Mucosa of descending colon (tissue), 3 donors: ENCODE data around the gene L2HGDH. TPM values are rescaled to one million over a fixed set of nuclear protein-coding genes. Genes with fewer than 3 reads are reported as not detected.

Source experiments
- ATAC-seq: fragments of 200-7000 bp; cut with Tn5 transposase; one replicate; pipeline ENCODE4 v1.9.1; 2020; ENCODE audit warnings: mild to moderate bottlenecking, moderate library complexity
- DNase-seq, 3 donors: peaks; one replicate each; pipeline ENCODE4 v3.0.0-alpha.2; 2020
- H3K36me3 ChIP-seq: fragments of 200-600 bp; one replicate; pipeline ENCODE4 v1.8.0; 2021; ENCODE audit warnings: low read depth, mild to moderate bottlenecking
- H3K4me1 ChIP-seq: fragments of 200-600 bp; one replicate; pipeline ENCODE4 v1.8.0; 2021; ENCODE audit warnings: low read depth, mild to moderate bottlenecking
- H3K4me3 ChIP-seq: fragments of 200-600 bp; one replicate; pipeline ENCODE4 v1.8.0; 2021; ENCODE audit warnings: mild to moderate bottlenecking
- H3K9me3 ChIP-seq: fragments of 200-600 bp; one replicate; pipeline ENCODE4 v1.8.0; 2021; ENCODE audit warnings: mild to moderate bottlenecking
- CTCF ChIP-seq: fragments of 200-600 bp; IDR thresholded peaks from one replicate; pipeline ENCODE4 v1.8.0; 2022; ENCODE audit warnings: antibody characterized with exemption, mild to moderate bottlenecking
- intact Hi-C, 2 donors: fragments of 100-400 bp; cut with DNase I in 1 of 2; cut with micrococcal nuclease in 1 of 2; formaldehyde crosslinking; loops; one replicate each; pipeline versions ENCODE4 v1.11.0 to v1.11.1; 2022; cut with DNase I, micrococcal nuclease
- total RNA-seq, 3 donors: library from RNA; stranded (reverse); fragmentation: NEBNext Ultra II Directional in 2 of 3; extraction: Animal tissue kit (Norgen Biotek cat#: 25700) in 2 of 3; gene quantifications; one replicate each; pipeline versions ENCODE4 v1.2.1 to v1.2.4, GENCODE V29; 2021 to 2023
- donor health status: DM: no; HTN: no; CAD: no; lungs with moderate emphysema.
- donor health status: DM: no; HTN: no; CAD: no.
- donor health status: DM: no; HTN: yes; CAD: no.

The L2HGDH gene
- total RNA-seq, 3 donors from 2014 or later, result 7.2 to 11.2 (median 9.8) TPM

GRCh38 chr14:50344116-50344775 lies 32.2 kb upstream of the L2HGDH start:
- DNase-seq (no peak), ATAC-seq (peak; percentile 6)
- Histone ChIP-seq H3K9me3 (no peaks in the 10 kb centered on the region), H3K4me3 (no peak overlapping the region), H3K4me1 (peaks cover 7% of the 10 kb centered on the region), H3K36me3 (no peaks in the 10 kb centered on the region)
- intact Hi-C loops, result loop anchor here in 1 of 2 donors (10.0 kb wide), 1 partner anchor 61 kb away; no protein-coding TSS in a partner anchor
- TF ChIP-seq CTCF, result no peak

- intact Hi-C loops, result loop anchor here in 1 of 2 donors (10.0 kb wide), 1 partner anchor 61 kb away; no protein-coding TSS in a partner anchor
- Histone ChIP-seq H3K4me3 (no peak overlapping the region), H3K36me3 (no peaks in the 10 kb centered on the region), H3K9me3 (no peaks in the 10 kb centered on the region), H3K4me1 (peaks cover 8% of the 10 kb centered on the region)
- TF ChIP-seq CTCF, result no peak
- no peak for DNase-seq
- no peak for ATAC-seq
These were observed 31.4 kb upstream of the L2HGDH start for GRCh38 chr14:50343434-50343833.

GRCh38 chr14:50342221-50343078 lies 30.4 kb upstream of the L2HGDH start:
- Histone ChIP-seq H3K4me1 (peaks cover 11% of the 10 kb centered on the region), H3K36me3 (no peaks in the 10 kb centered on the region), H3K4me3 (no peak overlapping the region), H3K9me3 (no peaks in the 10 kb centered on the region)
- no peak for TF ChIP-seq CTCF
- peak; percentile 85 for ATAC-seq
- intact Hi-C loops, result loop anchor here in 1 of 2 donors (10.0 kb wide), 1 partner anchor 62 kb away; no protein-coding TSS in a partner anchor
- DNase-seq, result peak in 2 of 3 donors; percentile 63 to 67

GRCh38 chr14:50340963-50341362 lies 28.9 kb upstream of the L2HGDH start:
- Histone ChIP-seq H3K36me3 (no peaks in the 10 kb centered on the region), H3K4me3 (no peak overlapping the region), H3K4me1 (peaks cover 15% of the 10 kb centered on the region), H3K9me3 (no peaks in the 10 kb centered on the region)
- ATAC-seq (no peak), DNase-seq (no peak)
- no peak for TF ChIP-seq CTCF
- intact Hi-C loops, result loop anchor here in 1 of 2 donors (10.0 kb wide), 1 partner anchor 64 kb away; no protein-coding TSS in a partner anchor

- no peak for TF ChIP-seq CTCF
- Histone ChIP-seq H3K4me3 (no peak overlapping the region), H3K9me3 (no peaks in the 10 kb centered on the region), H3K36me3 (no peaks in the 10 kb centered on the region), H3K4me1 (peaks cover 19% of the 10 kb centered on the region)
- no peak for ATAC-seq
- intact Hi-C loops, result loop anchor here in 1 of 2 donors (10.0 kb wide), 1 partner anchor 65 kb away; no protein-coding TSS in a partner anchor
- no peak for DNase-seq
These were observed 28.0 kb upstream of the L2HGDH start for GRCh38 chr14:50340045-50340444.
